Iris pigment epithelial cell (primary cell): Measurements from ENCODE around the gene STK32A.
A peak's percentile ranks its signal among the peaks of the same experiment; 100 is the strongest.

Experiments
- DNase-seq: peaks from one replicate; pipeline ENCODE4 v3.0.0-alpha.2; 2011; ENCODE audit warnings: low read depth

STK32A gene

GRCh38 chr5:147259837-147260236 lies 25.0 kb downstream of the STK32A start:
- no peak for DNase-seq

- no peak for DNase-seq
Observed at GRCh38 chr5:147267082-147267832, 32.4 kb downstream of the STK32A start.

- DNase-seq, result no peak
Observed at GRCh38 chr5:147276497-147276896, 41.7 kb downstream of the STK32A start.

- no peak for DNase-seq
Observed at GRCh38 chr5:147286296-147286695, 51.5 kb downstream of the STK32A start.

- no peak for DNase-seq
Observed at GRCh38 chr5:147287110-147287509, 52.3 kb downstream of the STK32A start.

- no peak for DNase-seq
Observed at GRCh38 chr5:147290261-147290660, 55.4 kb downstream of the STK32A start.

- peak; percentile 17 for DNase-seq
Observed at GRCh38 chr5:147303251-147303650, 68.4 kb downstream of the STK32A start.

GRCh38 chr5:147303976-147304375 lies 69.2 kb downstream of the STK32A start:
- peak; percentile 79 for DNase-seq

GRCh38 chr5:147305147-147305546 lies 70.3 kb downstream of the STK32A start:
- DNase-seq, result no peak

- no peak for DNase-seq
Observed at GRCh38 chr5:147306351-147306750, 71.5 kb downstream of the STK32A start.

- no peak for DNase-seq
Observed at GRCh38 chr5:147307170-147307569, 72.3 kb downstream of the STK32A start.

GRCh38 chr5:147309621-147310020 lies 74.8 kb downstream of the STK32A start:
- no peak for DNase-seq

- peak; percentile 34 for DNase-seq
Observed at GRCh38 chr5:147310059-147310704, 75.4 kb downstream of the STK32A start.

GRCh38 chr5:147317978-147318684 lies 83.3 kb downstream of the STK32A start:
- no peak for DNase-seq

- no peak for DNase-seq
Observed at GRCh38 chr5:147321569-147321968, 86.7 kb downstream of the STK32A start.

GRCh38 chr5:147327421-147327820 lies 92.6 kb downstream of the STK32A start:
- DNase-seq, result no peak

GRCh38 chr5:147327905-147328304 lies 93.1 kb downstream of the STK32A start:
- DNase-seq, result no peak

- no peak for DNase-seq
Observed at GRCh38 chr5:147332658-147333057, 97.8 kb downstream of the STK32A start.

- no peak for DNase-seq
Observed at GRCh38 chr5:147336876-147337275, 102.0 kb downstream of the STK32A start.

GRCh38 chr5:147339313-147339712 lies 104.5 kb downstream of the STK32A start:
- no peak for DNase-seq

- DNase-seq, result no peak
Observed at GRCh38 chr5:147340941-147341340, 106.1 kb downstream of the STK32A start.

- no peak for DNase-seq
Observed at GRCh38 chr5:147341345-147341744, 106.5 kb downstream of the STK32A start.

- DNase-seq, result no peak
Observed at GRCh38 chr5:147344861-147345260, 110.0 kb downstream of the STK32A start.
